HG02852 (cell line): ENCODE data around the gene SSBP4.

Source experiments
- ATAC-seq: cut with Tn5 transposase; IDR thresholded peaks from one replicate; pipeline ENCODE4 v1.9.1; 2021; ENCODE audit warnings: mild to moderate bottlenecking, moderate library complexity; ENCODE audit not compliant: unreplicated experiment

Gene SSBP4

GRCh38 chr19:18419699-18420460 is 682 bp downstream of the SSBP4 start:
- no peak for ATAC-seq

- no peak for ATAC-seq
Measured at GRCh38 chr19:18420930-18421329, 1.7 kb downstream of the SSBP4 start.

GRCh38 chr19:18421371-18421959 is 2.3 kb downstream of the SSBP4 start:
- no peak for ATAC-seq

GRCh38 chr19:18422530-18423191 is 3.5 kb downstream of the SSBP4 start:
- ATAC-seq: no peak

- no peak for ATAC-seq
Measured at GRCh38 chr19:18423258-18424020, 4.2 kb downstream of the SSBP4 start.

- no peak for ATAC-seq
Measured at GRCh38 chr19:18424122-18424889, 5.1 kb downstream of the SSBP4 start.

- ATAC-seq: no peak
Measured at GRCh38 chr19:18424890-18425514, 5.8 kb downstream of the SSBP4 start.

- no peak for ATAC-seq
Measured at GRCh38 chr19:18425515-18426415, 6.6 kb downstream of the SSBP4 start.

GRCh38 chr19:18426416-18426767 is 7.2 kb downstream of the SSBP4 start:
- ATAC-seq: no peak

GRCh38 chr19:18427080-18427742 is 8.0 kb downstream of the SSBP4 start:
- no peak for ATAC-seq

GRCh38 chr19:18427743-18428113 is 8.5 kb downstream of the SSBP4 start:
- no peak for ATAC-seq

GRCh38 chr19:18428173-18428786 is 9.1 kb downstream of the SSBP4 start:
- ATAC-seq: no peak

GRCh38 chr19:18428787-18429674 is 9.8 kb downstream of the SSBP4 start:
- peak; percentile 51 for ATAC-seq

GRCh38 chr19:18429717-18430416 is 10.7 kb downstream of the SSBP4 start:
- no peak for ATAC-seq

GRCh38 chr19:18430417-18431144 is 11.4 kb downstream of the SSBP4 start:
- ATAC-seq: no peak
